Activated CD4-positive, CD25-positive, alpha-beta regulatory T cell (primary cell): ENCODE measurements around the gene METTL25B.
A peak's percentile ranks its signal among the peaks of the same experiment; 100 is the strongest.

ENCODE experiments used
- DNase-seq, 4 experiments: peaks; one replicate each; lab custom pipeline; 2025; lab: John Stamatoyannopoulos, UW

METTL25B gene

GRCh38 chr1:156726549-156727226, 1.6 kb upstream of the METTL25B start:
- DNase-seq, result peak in 2 of 4 experiments; percentile 18

GRCh38 chr1:156727492-156727891, 777 bp upstream of the METTL25B start:
- DNase-seq, result no peak

GRCh38 chr1:156728599-156729462, 562 bp downstream of the METTL25B start, which contains the start of gene ISG20L2:
Gene ISG20L2 (minus strand): TSS chr1:156728766. CDS start chr1:156727652, 1,114 bp downstream.
- DNase-seq, result peak; percentile 75 to 88 (median 87)

- DNase-seq, result no peak
Measured at GRCh38 chr1:156733989-156734584, 5.8 kb downstream of the METTL25B start.

GRCh38 chr1:156738407-156738806, 10.1 kb downstream of the METTL25B start:
- no peak for DNase-seq

GRCh38 chr1:156738916-156739315, 10.6 kb downstream of the METTL25B start:
- DNase-seq, result no peak

GRCh38 chr1:156740237-156740740, 12.0 kb downstream of the METTL25B start:
- DNase-seq, result no peak

- peak; percentile 92 to 99 (median 93) for DNase-seq
Measured at GRCh38 chr1:156740741-156741480, 12.6 kb downstream of the METTL25B start, which contains the start of gene MRPL24. Gene MRPL24 (minus strand): TSS chr1:156741088. CDS start chr1:156738704, 2,384 bp downstream.

GRCh38 chr1:156741481-156741983, 13.3 kb downstream of the METTL25B start:
- no peak for DNase-seq

GRCh38 chr1:156742017-156742416, 13.7 kb downstream of the METTL25B start:
- DNase-seq, result no peak

- DNase-seq, result no peak
Measured at GRCh38 chr1:156742801-156743200, 14.5 kb downstream of the METTL25B start.

- no peak for DNase-seq
Measured at GRCh38 chr1:156743367-156744302, 15.4 kb downstream of the METTL25B start.

- DNase-seq, result no peak
Measured at GRCh38 chr1:156744344-156744743, 16.1 kb downstream of the METTL25B start.

- DNase-seq, result no peak
Measured at GRCh38 chr1:156744786-156745419, 16.6 kb downstream of the METTL25B start.

- DNase-seq, result no peak
Measured at GRCh38 chr1:156745881-156746280, 17.6 kb downstream of the METTL25B start.

GRCh38 chr1:156746406-156746727, 18.1 kb downstream of the METTL25B start:
- DNase-seq, result no peak

GRCh38 chr1:156746728-156747631, 18.7 kb downstream of the METTL25B start:
- peak in 1 of 4 experiments; percentile 22 for DNase-seq

- DNase-seq, result no peak
Measured at GRCh38 chr1:156747742-156748669, 19.7 kb downstream of the METTL25B start.
